GM23338 (cell line): ENCODE measurements around the gene ZNF780B.

Experiments used
- CREB1 ChIP-seq: fragments of 250-450 bp; sonication (Bioruptor Pico); IDR thresholded peaks from 2 replicates; pipeline ENCODE4 v1.5.0; 2020; ENCODE audit warnings: low read depth, mild to moderate bottlenecking, moderate library complexity
- EZH2 ChIP-seq: fragments of 200-600 bp; sonication (generic); IDR thresholded peaks from one replicate; pipeline ENCODE4 v1.8.0; 2017; ENCODE audit warnings: antibody characterized with exemption, mild to moderate bottlenecking, low read depth; ENCODE audit not compliant: unreplicated experiment
- EZH2phosphoT487 ChIP-seq: fragments of 200-600 bp; sonication (generic); IDR thresholded peaks from one replicate; pipeline ENCODE4 v1.8.1; 2018; ENCODE audit warnings: antibody characterized with exemption; ENCODE audit not compliant: unreplicated experiment
- JUNB ChIP-seq: IDR thresholded peaks from one replicate; pipeline ENCODE4 v1.6.1; 2016; ENCODE audit warnings: antibody characterized with exemption; ENCODE audit not compliant: unreplicated experiment
- POLR2AphosphoS5 ChIP-seq: IDR thresholded peaks from 2 replicates; pipeline ENCODE4 v1.6.1; 2016; ENCODE audit warnings: antibody characterized with exemption, low read depth
- ZNF114 ChIP-seq: fragments of 250-450 bp; sonication (Bioruptor Pico); IDR thresholded peaks from 2 replicates; pipeline ENCODE4 v1.5.0; 2020; ENCODE audit warnings: mild to moderate bottlenecking, moderate library complexity
- TF ChIP-seq, protein P1 (sequence below), 2 experiments: fragments of 200-600 bp in 1 of 2; sonication (generic) in 1 of 2; conservative IDR thresholded peaks; 2 replicates each; pipeline versions ENCODE4 v1.5.1 to v1.6.1; 2016 to 2017; ENCODE audit warnings: antibody characterized with exemption in 2 of 2, low read depth in 2 of 2, mild to moderate bottlenecking in 2 of 2, moderate library complexity in 1 of 2
- TF ChIP-seq, protein P2 (sequence below): fragments of 250-450 bp; sonication (Bioruptor Pico); IDR thresholded peaks from 2 replicates; pipeline ENCODE4 v1.5.0; 2020; ENCODE audit warnings: mild to moderate bottlenecking, moderate library complexity
- TF ChIP-seq, protein P3 (sequence below): IDR thresholded peaks from one replicate; pipeline ENCODE4 v1.6.1; 2018; ENCODE audit warnings: antibody characterized with exemption; ENCODE audit not compliant: unreplicated experiment

DNA sequence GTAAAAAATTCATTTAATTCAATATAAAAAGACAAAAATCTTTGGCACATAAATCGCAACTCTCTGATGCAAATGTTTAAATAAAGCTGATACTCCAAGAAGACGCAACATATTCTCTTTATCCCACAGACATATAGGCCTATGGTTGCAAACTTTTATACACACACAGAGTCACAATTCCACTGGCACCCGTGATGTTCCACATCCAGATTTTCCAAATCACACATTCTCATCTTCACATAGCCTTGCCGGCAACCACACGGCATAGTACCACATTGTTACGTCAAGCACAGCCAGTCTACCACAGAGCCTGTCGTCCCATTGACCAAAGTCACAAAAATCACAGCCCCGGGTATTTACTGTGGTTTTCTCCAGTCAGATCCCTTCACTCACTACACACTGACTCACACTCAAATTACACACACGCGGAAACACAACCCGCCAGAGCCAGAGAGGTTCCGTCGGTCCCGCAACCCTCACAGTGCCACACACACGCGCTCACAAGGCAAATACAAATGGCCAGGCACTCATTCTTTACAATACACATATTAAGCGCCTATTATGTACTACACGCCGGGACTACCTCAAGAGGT lies 59.7 kb downstream of the ZNF780B start:
- TF ChIP-seq POLR2AphosphoS5 = no peak
- TF ChIP-seq, protein P1, sequence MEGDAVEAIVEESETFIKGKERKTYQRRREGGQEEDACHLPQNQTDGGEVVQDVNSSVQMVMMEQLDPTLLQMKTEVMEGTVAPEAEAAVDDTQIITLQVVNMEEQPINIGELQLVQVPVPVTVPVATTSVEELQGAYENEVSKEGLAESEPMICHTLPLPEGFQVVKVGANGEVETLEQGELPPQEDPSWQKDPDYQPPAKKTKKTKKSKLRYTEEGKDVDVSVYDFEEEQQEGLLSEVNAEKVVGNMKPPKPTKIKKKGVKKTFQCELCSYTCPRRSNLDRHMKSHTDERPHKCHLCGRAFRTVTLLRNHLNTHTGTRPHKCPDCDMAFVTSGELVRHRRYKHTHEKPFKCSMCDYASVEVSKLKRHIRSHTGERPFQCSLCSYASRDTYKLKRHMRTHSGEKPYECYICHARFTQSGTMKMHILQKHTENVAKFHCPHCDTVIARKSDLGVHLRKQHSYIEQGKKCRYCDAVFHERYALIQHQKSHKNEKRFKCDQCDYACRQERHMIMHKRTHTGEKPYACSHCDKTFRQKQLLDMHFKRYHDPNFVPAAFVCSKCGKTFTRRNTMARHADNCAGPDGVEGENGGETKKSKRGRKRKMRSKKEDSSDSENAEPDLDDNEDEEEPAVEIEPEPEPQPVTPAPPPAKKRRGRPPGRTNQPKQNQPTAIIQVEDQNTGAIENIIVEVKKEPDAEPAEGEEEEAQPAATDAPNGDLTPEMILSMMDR (conservative IDR thresholded peaks at IDR 0.05; ENCODE audit: low read depth in 2 of 2) = no peak
- TF ChIP-seq EZH2 = no peak
- TF ChIP-seq ZNF114 (CRISPR knock-in tag) = no peak
- TF ChIP-seq JUNB = no peak
- TF ChIP-seq, protein P2, sequence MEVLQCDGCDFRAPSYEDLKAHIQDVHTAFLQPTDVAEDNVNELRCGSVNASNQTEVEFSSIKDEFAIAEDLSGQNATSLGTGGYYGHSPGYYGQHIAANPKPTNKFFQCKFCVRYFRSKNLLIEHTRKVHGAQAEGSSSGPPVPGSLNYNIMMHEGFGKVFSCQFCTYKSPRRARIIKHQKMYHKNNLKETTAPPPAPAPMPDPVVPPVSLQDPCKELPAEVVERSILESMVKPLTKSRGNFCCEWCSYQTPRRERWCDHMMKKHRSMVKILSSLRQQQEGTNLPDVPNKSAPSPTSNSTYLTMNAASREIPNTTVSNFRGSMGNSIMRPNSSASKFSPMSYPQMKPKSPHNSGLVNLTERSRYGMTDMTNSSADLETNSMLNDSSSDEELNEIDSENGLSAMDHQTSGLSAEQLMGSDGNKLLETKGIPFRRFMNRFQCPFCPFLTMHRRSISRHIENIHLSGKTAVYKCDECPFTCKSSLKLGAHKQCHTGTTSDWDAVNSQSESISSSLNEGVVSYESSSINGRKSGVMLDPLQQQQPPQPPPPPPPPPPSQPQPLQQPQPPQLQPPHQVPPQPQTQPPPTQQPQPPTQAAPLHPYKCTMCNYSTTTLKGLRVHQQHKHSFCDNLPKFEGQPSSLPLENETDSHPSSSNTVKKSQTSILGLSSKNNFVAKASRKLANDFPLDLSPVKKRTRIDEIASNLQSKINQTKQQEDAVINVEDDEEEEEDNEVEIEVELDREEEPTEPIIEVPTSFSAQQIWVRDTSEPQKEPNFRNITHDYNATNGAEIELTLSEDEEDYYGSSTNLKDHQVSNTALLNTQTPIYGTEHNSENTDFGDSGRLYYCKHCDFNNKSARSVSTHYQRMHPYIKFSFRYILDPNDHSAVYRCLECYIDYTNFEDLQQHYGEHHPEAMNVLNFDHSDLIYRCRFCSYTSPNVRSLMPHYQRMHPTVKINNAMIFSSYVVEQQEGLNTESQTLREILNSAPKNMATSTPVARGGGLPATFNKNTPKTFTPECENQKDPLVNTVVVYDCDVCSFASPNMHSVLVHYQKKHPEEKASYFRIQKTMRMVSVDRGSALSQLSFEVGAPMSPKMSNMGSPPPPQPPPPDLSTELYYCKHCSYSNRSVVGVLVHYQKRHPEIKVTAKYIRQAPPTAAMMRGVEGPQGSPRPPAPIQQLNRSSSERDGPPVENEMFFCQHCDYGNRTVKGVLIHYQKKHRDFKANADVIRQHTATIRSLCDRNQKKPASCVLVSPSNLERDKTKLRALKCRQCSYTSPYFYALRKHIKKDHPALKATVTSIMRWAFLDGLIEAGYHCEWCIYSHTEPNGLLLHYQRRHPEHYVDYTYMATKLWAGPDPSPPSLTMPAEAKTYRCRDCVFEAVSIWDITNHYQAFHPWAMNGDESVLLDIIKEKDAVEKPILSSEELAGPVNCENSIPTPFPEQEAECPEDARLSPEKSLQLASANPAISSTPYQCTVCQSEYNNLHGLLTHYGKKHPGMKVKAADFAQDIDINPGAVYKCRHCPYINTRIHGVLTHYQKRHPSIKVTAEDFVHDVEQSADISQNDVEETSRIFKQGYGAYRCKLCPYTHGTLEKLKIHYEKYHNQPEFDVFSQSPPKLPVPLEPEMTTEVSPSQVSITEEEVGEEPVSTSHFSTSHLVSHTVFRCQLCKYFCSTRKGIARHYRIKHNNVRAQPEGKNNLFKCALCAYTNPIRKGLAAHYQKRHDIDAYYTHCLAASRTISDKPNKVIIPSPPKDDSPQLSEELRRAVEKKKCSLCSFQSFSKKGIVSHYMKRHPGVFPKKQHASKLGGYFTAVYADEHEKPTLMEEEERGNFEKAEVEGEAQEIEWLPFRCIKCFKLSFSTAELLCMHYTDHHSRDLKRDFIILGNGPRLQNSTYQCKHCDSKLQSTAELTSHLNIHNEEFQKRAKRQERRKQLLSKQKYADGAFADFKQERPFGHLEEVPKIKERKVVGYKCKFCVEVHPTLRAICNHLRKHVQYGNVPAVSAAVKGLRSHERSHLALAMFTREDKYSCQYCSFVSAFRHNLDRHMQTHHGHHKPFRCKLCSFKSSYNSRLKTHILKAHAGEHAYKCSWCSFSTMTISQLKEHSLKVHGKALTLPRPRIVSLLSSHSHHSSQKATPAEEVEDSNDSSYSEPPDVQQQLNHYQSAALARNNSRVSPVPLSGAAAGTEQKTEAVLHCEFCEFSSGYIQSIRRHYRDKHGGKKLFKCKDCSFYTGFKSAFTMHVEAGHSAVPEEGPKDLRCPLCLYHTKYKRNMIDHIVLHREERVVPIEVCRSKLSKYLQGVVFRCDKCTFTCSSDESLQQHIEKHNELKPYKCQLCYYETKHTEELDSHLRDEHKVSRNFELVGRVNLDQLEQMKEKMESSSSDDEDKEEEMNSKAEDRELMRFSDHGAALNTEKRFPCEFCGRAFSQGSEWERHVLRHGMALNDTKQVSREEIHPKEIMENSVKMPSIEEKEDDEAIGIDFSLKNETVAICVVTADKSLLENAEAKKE = no peak
- no peak for TF ChIP-seq EZH2phosphoT487
- TF ChIP-seq, protein P3, sequence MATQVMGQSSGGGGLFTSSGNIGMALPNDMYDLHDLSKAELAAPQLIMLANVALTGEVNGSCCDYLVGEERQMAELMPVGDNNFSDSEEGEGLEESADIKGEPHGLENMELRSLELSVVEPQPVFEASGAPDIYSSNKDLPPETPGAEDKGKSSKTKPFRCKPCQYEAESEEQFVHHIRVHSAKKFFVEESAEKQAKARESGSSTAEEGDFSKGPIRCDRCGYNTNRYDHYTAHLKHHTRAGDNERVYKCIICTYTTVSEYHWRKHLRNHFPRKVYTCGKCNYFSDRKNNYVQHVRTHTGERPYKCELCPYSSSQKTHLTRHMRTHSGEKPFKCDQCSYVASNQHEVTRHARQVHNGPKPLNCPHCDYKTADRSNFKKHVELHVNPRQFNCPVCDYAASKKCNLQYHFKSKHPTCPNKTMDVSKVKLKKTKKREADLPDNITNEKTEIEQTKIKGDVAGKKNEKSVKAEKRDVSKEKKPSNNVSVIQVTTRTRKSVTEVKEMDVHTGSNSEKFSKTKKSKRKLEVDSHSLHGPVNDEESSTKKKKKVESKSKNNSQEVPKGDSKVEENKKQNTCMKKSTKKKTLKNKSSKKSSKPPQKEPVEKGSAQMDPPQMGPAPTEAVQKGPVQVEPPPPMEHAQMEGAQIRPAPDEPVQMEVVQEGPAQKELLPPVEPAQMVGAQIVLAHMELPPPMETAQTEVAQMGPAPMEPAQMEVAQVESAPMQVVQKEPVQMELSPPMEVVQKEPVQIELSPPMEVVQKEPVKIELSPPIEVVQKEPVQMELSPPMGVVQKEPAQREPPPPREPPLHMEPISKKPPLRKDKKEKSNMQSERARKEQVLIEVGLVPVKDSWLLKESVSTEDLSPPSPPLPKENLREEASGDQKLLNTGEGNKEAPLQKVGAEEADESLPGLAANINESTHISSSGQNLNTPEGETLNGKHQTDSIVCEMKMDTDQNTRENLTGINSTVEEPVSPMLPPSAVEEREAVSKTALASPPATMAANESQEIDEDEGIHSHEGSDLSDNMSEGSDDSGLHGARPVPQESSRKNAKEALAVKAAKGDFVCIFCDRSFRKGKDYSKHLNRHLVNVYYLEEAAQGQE = no peak
- TF ChIP-seq CREB1 (CRISPR knock-in tag) = 0 out of 2 replicates have a peak, but pooled peaks have one; percentile 29
